Measurements from ENCODE around the gene SLIT3. TPM values are rescaled to one million over a fixed set of nuclear protein-coding genes. Genes with fewer than 3 reads are reported as not detected.
A peak's percentile ranks its signal among the peaks of the same experiment; 100 is the strongest.

The SLIT3 gene
- total RNA-seq, 1 experiment from 2014 or later, result 0.44 TPM

DNA sequence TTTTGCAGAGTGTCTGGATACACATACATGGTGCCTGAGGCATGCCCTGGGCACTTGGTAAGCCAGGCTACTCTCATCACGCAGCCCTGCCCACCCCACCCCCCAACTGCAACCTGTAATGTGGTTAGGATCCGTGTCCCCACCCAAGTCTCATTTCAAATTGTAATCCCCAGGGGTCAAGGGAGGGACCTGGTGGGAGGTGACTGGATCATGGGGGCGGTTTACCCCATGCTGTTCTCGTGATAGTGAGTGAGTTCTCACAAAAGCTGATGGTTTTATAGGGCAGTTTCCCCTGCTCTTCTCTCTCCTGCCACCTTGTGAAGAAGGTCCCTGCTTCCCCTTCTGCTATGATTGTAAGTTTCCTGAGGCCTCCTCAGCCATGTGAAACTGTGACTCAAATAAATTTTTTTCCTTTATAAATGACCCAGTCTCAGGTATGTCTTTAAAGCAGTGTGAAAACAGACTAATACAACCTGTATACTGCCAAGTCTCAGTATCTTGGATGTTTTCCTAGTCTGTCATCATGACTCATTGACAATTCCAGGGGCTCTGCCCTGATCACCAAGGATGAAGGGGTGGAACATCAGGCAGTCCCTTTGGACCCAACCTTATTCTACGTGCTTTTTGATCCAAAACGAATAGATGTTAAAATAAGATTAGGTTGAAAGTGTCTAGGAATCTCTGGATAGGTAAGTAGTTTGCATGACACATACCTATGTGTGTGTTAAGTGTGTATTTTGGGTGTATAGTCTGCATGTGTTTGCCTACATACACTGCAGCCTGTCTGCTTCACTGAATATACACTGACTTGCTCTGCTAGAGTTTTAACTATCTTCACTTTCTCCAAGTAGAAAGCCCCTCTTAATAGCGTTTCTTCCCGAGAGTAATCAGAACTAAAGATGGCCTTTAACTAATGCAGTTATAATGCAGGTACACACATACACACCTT, 293.8 kb downstream of the SLIT3 start:
- Histone ChIP-seq H3K27me3 (ENCODE audit: low read length) (peaks cover 4% of the 10 kb centered on the region; the same call in 1 of the 2 replicates), H3F3A (ENCODE audit: low read length, unreplicated experiment) (no peaks in the 10 kb centered on the region), H4K20me1 (ENCODE audit: low read length) (no peaks in the 10 kb centered on the region), H3K4me3 (ENCODE audit: low read length) (no peak overlapping the region), H3K79me2 (ENCODE audit: low read length) (no peaks in the 10 kb centered on the region), H3K9me3 (ENCODE audit: low read length) (no peaks in the 10 kb centered on the region), H3K27ac (ENCODE audit: low read length) (peak overlapping the region; percentile 87), H2AFZ (ENCODE audit: low read length) (no peak overlapping the region), H3K9me2 (replicated peaks; ENCODE audit: low read length) (no peaks in the 10 kb centered on the region), H3K4me2 (ENCODE audit: low read length) (0 out of 2 replicates have a peak overlapping the region, but pooled peaks have one; percentile 3), H3K4me1 (ENCODE audit: insufficient read depth, low read length) (peaks cover 34% of the 10 kb centered on the region), H3K36me3 (ENCODE audit: low read depth, low read length) (no peaks in the 10 kb centered on the region), H3K9ac (ENCODE audit: low read length) (peak overlapping the region; percentile 42; the same call in 1 of the 2 replicates)
- DNase-seq (peak; percentile 97), ATAC-seq (peak; percentile 93)
- ChIA-PET CTCF (no interaction called here), POLR2A (ENCODE audit: unreplicated experiment) (no interaction called here)
- TF ChIP-seq EZH2phosphoT487 (IDR thresholded peaks at IDR 0.05; ENCODE audit: borderline replicate concordance, low read length) (no peak), EZH2 (IDR thresholded peaks at IDR 0.05; ENCODE audit: low read length, unreplicated experiment) (no peak)
- TF ChIP-seq, protein P1, sequence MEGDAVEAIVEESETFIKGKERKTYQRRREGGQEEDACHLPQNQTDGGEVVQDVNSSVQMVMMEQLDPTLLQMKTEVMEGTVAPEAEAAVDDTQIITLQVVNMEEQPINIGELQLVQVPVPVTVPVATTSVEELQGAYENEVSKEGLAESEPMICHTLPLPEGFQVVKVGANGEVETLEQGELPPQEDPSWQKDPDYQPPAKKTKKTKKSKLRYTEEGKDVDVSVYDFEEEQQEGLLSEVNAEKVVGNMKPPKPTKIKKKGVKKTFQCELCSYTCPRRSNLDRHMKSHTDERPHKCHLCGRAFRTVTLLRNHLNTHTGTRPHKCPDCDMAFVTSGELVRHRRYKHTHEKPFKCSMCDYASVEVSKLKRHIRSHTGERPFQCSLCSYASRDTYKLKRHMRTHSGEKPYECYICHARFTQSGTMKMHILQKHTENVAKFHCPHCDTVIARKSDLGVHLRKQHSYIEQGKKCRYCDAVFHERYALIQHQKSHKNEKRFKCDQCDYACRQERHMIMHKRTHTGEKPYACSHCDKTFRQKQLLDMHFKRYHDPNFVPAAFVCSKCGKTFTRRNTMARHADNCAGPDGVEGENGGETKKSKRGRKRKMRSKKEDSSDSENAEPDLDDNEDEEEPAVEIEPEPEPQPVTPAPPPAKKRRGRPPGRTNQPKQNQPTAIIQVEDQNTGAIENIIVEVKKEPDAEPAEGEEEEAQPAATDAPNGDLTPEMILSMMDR (conservative IDR thresholded peaks at IDR 0.05; ENCODE audit: low read depth, low read length), result no peak
- intact Hi-C loops (cut with micrococcal nuclease), result no loop called here
- no TSS peak for BruUV-seq (replicated peaks)

DNA sequence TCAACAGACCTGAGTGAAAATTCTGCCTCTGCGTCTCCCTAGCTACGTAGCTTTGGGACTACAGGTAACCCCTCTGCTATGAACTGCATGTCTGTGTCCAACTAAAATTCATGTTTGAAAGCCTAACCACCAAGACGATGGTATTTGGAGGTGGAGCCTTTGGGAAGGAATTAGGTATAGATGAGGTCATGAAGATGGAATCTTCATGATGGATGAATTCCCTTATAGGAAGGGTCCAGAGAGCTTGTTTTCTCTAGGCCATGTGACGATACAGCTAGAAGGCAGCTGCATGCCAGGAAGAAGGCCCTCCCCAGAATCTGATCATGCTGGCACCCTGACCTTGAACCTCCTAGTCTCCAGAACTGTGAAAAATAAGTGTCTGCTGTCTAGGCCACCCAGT, 296.4 kb downstream of the SLIT3 start:
- Histone ChIP-seq H3K9ac (ENCODE audit: low read length) (no peak overlapping the region), H4K20me1 (ENCODE audit: low read length) (no peaks in the 10 kb centered on the region), H3F3A (ENCODE audit: low read length, unreplicated experiment) (no peaks in the 10 kb centered on the region), H3K27me3 (ENCODE audit: low read length) (peaks cover 15% of the 10 kb centered on the region), H3K36me3 (ENCODE audit: low read depth, low read length) (no peaks in the 10 kb centered on the region), H3K4me1 (ENCODE audit: insufficient read depth, low read length) (peaks cover 33% of the 10 kb centered on the region), H3K27ac (ENCODE audit: low read length) (no peak overlapping the region), H3K9me3 (ENCODE audit: low read length) (no peaks in the 10 kb centered on the region), H3K9me2 (replicated peaks; ENCODE audit: low read length) (no peaks in the 10 kb centered on the region), H2AFZ (ENCODE audit: low read length) (no peak overlapping the region), H3K79me2 (ENCODE audit: low read length) (no peaks in the 10 kb centered on the region), H3K4me2 (ENCODE audit: low read length) (no peak overlapping the region), H3K4me3 (ENCODE audit: low read length) (no peak overlapping the region)
- no peak for DNase-seq
- ChIA-PET CTCF (no interaction called here), POLR2A (ENCODE audit: unreplicated experiment) (no interaction called here)
- TF ChIP-seq, protein P1 (conservative IDR thresholded peaks at IDR 0.05; ENCODE audit: low read depth, low read length), result no peak
- no peak for TF ChIP-seq EZH2phosphoT487 (IDR thresholded peaks at IDR 0.05; ENCODE audit: borderline replicate concordance, low read length)
- no peak for TF ChIP-seq EZH2 (IDR thresholded peaks at IDR 0.05; ENCODE audit: low read length, unreplicated experiment)
- intact Hi-C loops (cut with micrococcal nuclease), result no loop called here
- BruUV-seq (replicated peaks), result no TSS peak
- no peak for ATAC-seq

All from PC-3 (cell line).